K562 (cell line): ENCODE results near the gene TMEM248. TPM values are rescaled to one million over a fixed set of nuclear protein-coding genes. Genes with fewer than 3 reads are reported as not detected.
A peak's percentile ranks its signal among the peaks of the same experiment; 100 is the strongest.

ENCODE experiments used
- ATAC-seq: fragments of 200-7000 bp; cut with Tn5 transposase; 3 replicates; pipeline ENCODE4 v1.9.1; 2020; ENCODE audit warnings: moderate library complexity
- BruUV-seq: library from RNA; stranded (reverse); fragments of 400-500 nt; replicated peaks from 2 replicates; lab custom pipeline; 2021; lab: Mats Ljungman, UMichigan
- CTCF ChIA-PET: fragments of 300-600 bp; formaldehyde crosslinking; extraction: SDS; loops from one replicate; lab custom pipeline; 2021; ENCODE audit warnings: low intra/inter-chr PET ratio; lab: Yijun Ruan, JAX
- POLR2A ChIA-PET: fragments of 300-600, 350-650 bp; sonication (Branson Sonifier 250); formaldehyde crosslinking; extraction: SDS; loops from one replicate; lab custom pipeline; 2021; ENCODE audit warnings: antibody characterized with exemption, inconsistent platforms; lab: Yijun Ruan, JAX
- DNase-seq, 4 experiments: peaks; one replicate each; pipeline versions ENCODE4 v3.0.0 to v3.0.0-alpha.2; 2011 to 2018; ENCODE audit warnings: low spot score in 3 of 4, mixed read lengths in 3 of 4; ENCODE audit errors: extremely low read depth in 1 of 4
- FAIRE-seq: peaks from 2 replicates; lab custom pipeline; 2011; peaks lifted over from hg19 to GRCh38; lab: Jason Lieb, UNC
- H2AFZ ChIP-seq: 2 replicates; pipeline ENCODE4 v1.6.0; 2011; ENCODE audit warnings: low read depth, low read length, control low read depth, inconsistent platforms
- H3K27ac ChIP-seq: fragments of 200-600 bp; 3 replicates; pipeline ENCODE4 v1.8.0; 2011; ENCODE audit warnings: low read depth, mild to moderate bottlenecking, control low read depth, inconsistent platforms, low read length, moderate library complexity, mixed read lengths; ENCODE audit errors: extremely low read depth
- H3K27me3 ChIP-seq, 2 experiments: fragments of 300-600 bp in 1 of 2; 2 replicates in 1 of 2; 3 replicates in 1 of 2; pipeline versions ENCODE4 v1.6.0 to v1.8.0; 2011; ENCODE audit warnings: inconsistent platforms in 2 of 2, low read length in 2 of 2, mild to moderate bottlenecking in 1 of 2, mixed read lengths in 1 of 2, moderate library complexity in 1 of 2; ENCODE audit not compliant: control insufficient read depth in 2 of 2, insufficient read depth in 2 of 2
- H3K36me3 ChIP-seq: fragments of 300-600 bp; 3 replicates; pipeline ENCODE4 v1.8.0; 2011; ENCODE audit warnings: mild to moderate bottlenecking, low read length, inconsistent platforms; ENCODE audit not compliant: control insufficient read depth, insufficient read depth
- H3K4me1 ChIP-seq, 2 experiments: fragments of 200-600 bp in 1 of 2; replicated peaks in 1 of 2; 2 replicates in 1 of 2; 3 replicates in 1 of 2; pipeline versions ENCODE4 v1.5.1 to v1.8.0; 2011; ENCODE audit warnings: inconsistent platforms in 2 of 2, low read length in 2 of 2, mild to moderate bottlenecking in 1 of 2, mixed read lengths in 1 of 2, moderate library complexity in 1 of 2; ENCODE audit not compliant: control insufficient read depth in 2 of 2, insufficient read depth in 2 of 2
- H3K4me2 ChIP-seq: 2 replicates; pipeline ENCODE4 v1.6.1; 2011; ENCODE audit warnings: low read length, control low read depth, inconsistent platforms, mixed read lengths; ENCODE audit not compliant: insufficient read depth
- H3K4me3 ChIP-seq: fragments of 200-600 bp; sonication (generic), shearing (Covaris generic); 2 replicates; pipeline ENCODE4 v1.5.1; 2016; ENCODE audit warnings: control low read depth, inconsistent platforms
- H3K79me2 ChIP-seq: fragments of 200-600 bp; 3 replicates; pipeline ENCODE4 v1.8.0; 2011; ENCODE audit warnings: low read length, inconsistent platforms; ENCODE audit not compliant: control insufficient read depth, insufficient read depth
- H3K9ac ChIP-seq, 2 experiments: 2 replicates each; pipeline versions ENCODE4 v1.6.0 to v1.6.1; 2011; ENCODE audit warnings: low read depth in 2 of 2, low read length in 2 of 2, control low read depth in 1 of 2, inconsistent platforms in 1 of 2, mild to moderate bottlenecking in 1 of 2, mixed read lengths in 1 of 2; ENCODE audit not compliant: insufficient read depth in 1 of 2
- H3K9me1 ChIP-seq: one replicate; pipeline ENCODE4 v1.6.0; 2011; ENCODE audit warnings: inconsistent platforms, mild to moderate bottlenecking, low read length, moderate library complexity; ENCODE audit not compliant: control insufficient read depth, insufficient read depth
- H3K9me3 ChIP-seq: replicated peaks from 2 replicates; pipeline ENCODE4 v1.5.1; 2011; ENCODE audit warnings: low read depth, low read length, inconsistent platforms; ENCODE audit not compliant: control insufficient read depth, insufficient read depth
- H4K20me1 ChIP-seq: replicated peaks from 2 replicates; pipeline ENCODE4 v1.6.1; 2011; ENCODE audit warnings: low read length, inconsistent platforms, mixed read lengths; ENCODE audit not compliant: control insufficient read depth, insufficient read depth
- BMI1 ChIP-seq: fragments of 150-350 bp; IDR thresholded peaks from 2 replicates; pipeline ENCODE4 v1.6.1; 2014; ENCODE audit warnings: low read length
- CLOCK ChIP-seq: fragments of 250-450 bp; sonication (Bioruptor Pico); IDR thresholded peaks from 2 replicates; pipeline ENCODE4 v1.4.0; 2020; ENCODE audit warnings: mild to moderate bottlenecking, moderate library complexity, borderline replicate concordance
- E2F6 ChIP-seq, 2 experiments: IDR thresholded peaks; 2 replicates each; pipeline ENCODE4 v1.6.1; 2011; ENCODE audit warnings: borderline replicate concordance in 1 of 2, control low read depth in 1 of 2, low read depth in 1 of 2, low read length in 1 of 2, mild to moderate bottlenecking in 1 of 2, mixed read lengths in 1 of 2, moderate library complexity in 1 of 2; ENCODE audit not compliant: insufficient read depth in 1 of 2, insufficient read length in 1 of 2, poor library complexity in 1 of 2, severe bottlenecking in 1 of 2; ENCODE audit errors: extremely low read depth in 1 of 2
- HDGF ChIP-seq: fragments of 450-650 bp; IDR thresholded peaks from 2 replicates; pipeline ENCODE4 v1.6.1; 2016
- MECOM ChIP-seq: fragments of 250-450 bp; sonication (Bioruptor Pico); IDR thresholded peaks from 2 replicates; pipeline ENCODE4 v1.8.0; 2022; ENCODE audit warnings: inconsistent platforms
- NFIC ChIP-seq: fragments of 450-650 bp; IDR thresholded peaks from 2 replicates; pipeline ENCODE4 v1.6.1; 2017; ENCODE audit warnings: mild to moderate bottlenecking, inconsistent platforms
- POLR2B ChIP-seq: fragments of 450-650 bp; IDR thresholded peaks from 2 replicates; pipeline ENCODE4 v1.6.1; 2018; ENCODE audit warnings: low read depth; ENCODE audit not compliant: partially characterized antibody
- TEAD4 ChIP-seq, 2 experiments: sonication (generic) in 1 of 2; formaldehyde crosslinking in 1 of 2; IDR thresholded peaks; 2 replicates each; pipeline versions ENCODE4 v1.6.1 to v1.8.0; 2012 to 2022; ENCODE audit warnings: borderline replicate concordance in 1 of 2, inconsistent platforms in 1 of 2, low read length in 1 of 2, mild to moderate bottlenecking in 1 of 2, missing genetic modification reagents in 1 of 2
- TSHZ1 ChIP-seq: fragments of 250-450 bp; sonication (Bioruptor Pico); IDR thresholded peaks from 2 replicates; pipeline ENCODE4 v1.4.0; 2020; ENCODE audit warnings: mild to moderate bottlenecking, moderate library complexity
- ZEB2 ChIP-seq: fragments of 450-650 bp; IDR thresholded peaks from 2 replicates; pipeline ENCODE4 v1.6.1; 2016
- ZFP91 ChIP-seq: sonication (generic); formaldehyde crosslinking; IDR thresholded peaks from 2 replicates; pipeline ENCODE4 v1.8.0; 2022; ENCODE audit warnings: mild to moderate bottlenecking, missing genetic modification reagents
- ZNF324 ChIP-seq: fragments of 250-450 bp; sonication (Bioruptor Pico); IDR thresholded peaks from 2 replicates; pipeline ENCODE4 v1.4.0; 2020; ENCODE audit warnings: mild to moderate bottlenecking
- WGBS: fragments of 100-300 bp; shearing (Covaris generic); methylation state at CpG from one replicate; pipeline ENCODE4 v1.1.6; 2016; ENCODE audit warnings: low coverage, mixed read lengths; ENCODE audit not compliant: insufficient coverage; ENCODE audit errors: missing lambda C conversion rate; 5-methylcytosine and 5-hydroxymethylcytosine counted together
- in situ Hi-C: fragments of 300-500 bp; cut with MboI; formaldehyde crosslinking; loops from 4 replicates; pipeline ENCODE4 v1.15.0; 2018; ENCODE audit warnings: inconsistent platforms, mixed read lengths
- intact Hi-C: fragments of 100-400 bp; cut with micrococcal nuclease; formaldehyde crosslinking; loops from 2 replicates; pipeline ENCODE4 v1.14.2; 2022
- polyA plus RNA-seq, 8 experiments: library from polyadenylated mRNA; depleted of rRNA in 4 of 8; stranded (reverse) in 5 of 8; unstranded in 3 of 8; fragments of >200 nt; fragmentation: Nextera tagmentation in 2 of 8; fragmentation: Illumina TruSeq in 1 of 8; extraction: Ambion mirVana in 2 of 8; extraction: Trizol in 1 of 8; gene quantifications; 2 replicates each; pipeline versions ENCODE4 v1.2.1 to v1.2.3, GENCODE V29; 2011 to 2014; ENCODE audit warnings: inconsistent platforms in 1 of 8, missing spikeins in 1 of 8
- total RNA-seq, 7 experiments: library from RNA; depleted of rRNA in 6 of 7; stranded (reverse); fragments of >200 nt in 6 of 7; fragmentation: Illumina TruSeq in 2 of 7; extraction: Trizol in 2 of 7; gene quantifications; 2 replicates each; pipeline versions ENCODE4 v1.2.1 to v1.2.3, GENCODE V29; 2011 to 2021; ENCODE audit warnings: low replicate concordance in 1 of 7

The TMEM248 gene
- total and polyA plus RNA-seq, 9 of the 15 experiments (the other 6 are each of a cell fraction or from before 2014, with no cell fraction given) = 6.3 to 132 (median 64.4) TPM

- H3K4me2 ChIP-seq = no peak overlapping the region
- H3K9me1 ChIP-seq = no peaks in the 10 kb centered on the region
- CTCF ChIA-PET = interaction anchor here (0.8 to 1.0 kb wide), 2 partner anchors 58 to 864 kb away, joined by 3 read pairs; no protein-coding TSS in a partner anchor
- POLR2A ChIA-PET = interaction anchor here (1.0 kb wide), 1 partner anchor 71 kb away, joined by 3 read pairs; no protein-coding TSS in a partner anchor
- BruUV-seq = no TSS peak
- H4K20me1 ChIP-seq = no peaks in the 10 kb centered on the region
- ATAC-seq = peak; percentile 77
- DNase-seq = peak in 1 of 4 experiments; percentile 37
- no peaks in the 10 kb centered on the region for H3K9me3 ChIP-seq
- FAIRE-seq = no peak
- H2AFZ ChIP-seq = no peak overlapping the region
- peaks cover 43% of the 10 kb centered on the region; the same call in 2 of the 3 replicates for H3K36me3 ChIP-seq
- no peaks in the 10 kb centered on the region for H3K27me3 ChIP-seq
- H3K4me1 ChIP-seq = no peaks in the 10 kb centered on the region
- intact Hi-C loops = loop anchor here (1.0 to 5.0 kb wide), 2 partner anchors 57 to 337 kb away; no protein-coding TSS in a partner anchor
- no peaks in the 10 kb centered on the region for H3K79me2 ChIP-seq
- no peak overlapping the region for H3K9ac ChIP-seq
- in situ Hi-C loops = no loop called here
- H3K4me3 ChIP-seq = no peak overlapping the region
- no peak overlapping the region for H3K27ac ChIP-seq
- WGBS = 66% methylated on average over 5 of the region's 5 CpGs
- no peak for TF ChIP-seq CLOCK (CRISPR knock-in tag)
- no peak for TF ChIP-seq HDGF
- no peak for TF ChIP-seq BMI1
- TF ChIP-seq ZFP91 (CRISPR knock-in tag) = no peak
- no peak for TF ChIP-seq TSHZ1 (CRISPR knock-in tag)
- TF ChIP-seq ZNF324 (CRISPR knock-in tag) = no peak
- TF ChIP-seq E2F6 (IDR thresholded peaks at IDR 0.05; ENCODE audit: borderline replicate concordance in 1 of 2, extremely low read depth in 1 of 2, insufficient read depth in 1 of 2, insufficient read length in 1 of 2, low read depth in 1 of 2, low read length in 1 of 2, poor library complexity in 1 of 2, severe bottlenecking in 1 of 2) = no peak
- TF ChIP-seq NFIC = 0 out of 2 replicates have a peak, but pooled peaks have one; percentile 4
- TF ChIP-seq ZEB2 = no peak
- no peak for TF ChIP-seq POLR2B
- no peak for TF ChIP-seq TEAD4 (IDR thresholded peaks at IDR 0.05; ENCODE audit: low read length)
- no peak for TF ChIP-seq TEAD4 (CRISPR knock-in tag; IDR thresholded peaks at IDR 0.05; ENCODE audit: borderline replicate concordance)
- no peak for TF ChIP-seq MECOM
These were observed 26.5 kb upstream of the TMEM248 start for GRCh38 chr7:66894463-66895080.
